Mesenchymal stem cell (in vitro differentiated cells and primary cell): ENCODE data around the gene TLK1.
A peak's percentile ranks its signal among the peaks of the same experiment; 100 is the strongest.
"Not testable (repeated sequence)": the region's sequence is repeated elsewhere in the genome, so short reads cannot be mapped to it uniquely, and the experiment has no call there.

Source experiments
- DNase-seq: peaks from one replicate; pipeline ENCODE4 v3.0.0-alpha.2; 2013
- H2AFZ ChIP-seq: one replicate; pipeline ENCODE4 v1.6.1; 2013; ENCODE audit warnings: low read depth, mild to moderate bottlenecking, control low read depth, inconsistent platforms, low read length, moderate library complexity
- H2AK5ac ChIP-seq: 2 replicates; pipeline ENCODE4 v1.6.1; 2013; ENCODE audit warnings: low read length, moderate library complexity, mild to moderate bottlenecking, inconsistent platforms; ENCODE audit not compliant: severe bottlenecking
- H2BK120ac ChIP-seq: one replicate; pipeline ENCODE4 v1.6.1; 2013; ENCODE audit warnings: low read depth, mild to moderate bottlenecking, inconsistent platforms, low read length, moderate library complexity
- H2BK12ac ChIP-seq, 2 experiments: one replicate each; pipeline ENCODE4 v1.6.1; 2013; ENCODE audit warnings: inconsistent platforms in 2 of 2, low read length in 2 of 2, mild to moderate bottlenecking in 2 of 2, moderate library complexity in 2 of 2, control low read depth in 1 of 2
- H2BK15ac ChIP-seq: one replicate; pipeline ENCODE4 v1.6.1; 2013; ENCODE audit warnings: mild to moderate bottlenecking, low read depth, inconsistent platforms; ENCODE audit not compliant: poor library complexity, severe bottlenecking
- H2BK5ac ChIP-seq: 2 replicates; pipeline ENCODE4 v1.6.1; 2013; ENCODE audit warnings: low read depth, mild to moderate bottlenecking, low read length, control low read depth, inconsistent platforms; ENCODE audit not compliant: poor library complexity, severe bottlenecking
- H3K14ac ChIP-seq, 2 experiments: one replicate each; pipeline ENCODE4 v1.6.1; 2013; ENCODE audit warnings: inconsistent platforms in 2 of 2, low read length in 2 of 2, control low read depth in 1 of 2, mild to moderate bottlenecking in 1 of 2, moderate library complexity in 1 of 2
- H3K18ac ChIP-seq, 2 experiments: one replicate each; pipeline ENCODE4 v1.6.1; 2013; ENCODE audit warnings: inconsistent platforms in 2 of 2, low read length in 2 of 2, control low read depth in 1 of 2, low read depth in 1 of 2, mild to moderate bottlenecking in 1 of 2
- H3K23ac ChIP-seq, 2 experiments: one replicate each; pipeline ENCODE4 v1.6.1; 2013; ENCODE audit warnings: inconsistent platforms in 2 of 2, low read length in 2 of 2, mild to moderate bottlenecking in 2 of 2, moderate library complexity in 2 of 2, control low read depth in 1 of 2
- H3K27ac ChIP-seq: 2 replicates; pipeline ENCODE4 v1.5.1; 2013; ENCODE audit warnings: mild to moderate bottlenecking, moderate library complexity, low read length, control low read depth, inconsistent platforms; ENCODE audit not compliant: poor library complexity, severe bottlenecking
- H3K27me3 ChIP-seq, 2 experiments: 2 replicates each; pipeline versions ENCODE4 v1.6.1 to v1.7.0; 2013; ENCODE audit warnings: low read length in 2 of 2, mild to moderate bottlenecking in 2 of 2, moderate library complexity in 2 of 2, control low read depth in 1 of 2, inconsistent platforms in 1 of 2; ENCODE audit not compliant: control insufficient read depth in 1 of 2, insufficient read depth in 1 of 2
- H3K36me3 ChIP-seq, 2 experiments: 2 replicates each; pipeline versions ENCODE4 v1.6.1 to v1.7.0; 2013; ENCODE audit warnings: low read length in 2 of 2, control low read depth in 1 of 2, inconsistent platforms in 1 of 2, low read depth in 1 of 2, mild to moderate bottlenecking in 1 of 2; ENCODE audit not compliant: insufficient read depth in 2 of 2, control insufficient read depth in 1 of 2
- H3K4ac ChIP-seq, 2 experiments: one replicate each; pipeline ENCODE4 v1.6.1; 2013; ENCODE audit warnings: inconsistent platforms in 2 of 2, low read length in 2 of 2, mild to moderate bottlenecking in 2 of 2, moderate library complexity in 2 of 2, control low read depth in 1 of 2, low read depth in 1 of 2
- H3K4me1 ChIP-seq: 2 replicates; pipeline ENCODE4 v1.6.1; 2013; ENCODE audit warnings: low read depth, low read length, control low read depth; ENCODE audit not compliant: control insufficient read depth, insufficient read depth
- H3K4me2 ChIP-seq: 2 replicates; pipeline ENCODE4 v1.6.1; 2013; ENCODE audit warnings: low read length, mild to moderate bottlenecking, inconsistent platforms; ENCODE audit not compliant: poor library complexity, severe bottlenecking
- H3K4me3 ChIP-seq, 2 experiments: 2 replicates each; pipeline versions ENCODE4 v1.5.1 to v1.7.0; 2013; ENCODE audit warnings: low read length in 2 of 2, mild to moderate bottlenecking in 2 of 2, control low read depth in 1 of 2, low read depth in 1 of 2; ENCODE audit not compliant: insufficient read depth in 1 of 2
- H3K79me1 ChIP-seq: replicated peaks from 2 replicates; pipeline ENCODE4 v1.6.1; 2013; ENCODE audit warnings: mild to moderate bottlenecking, control low read depth, low read length, inconsistent platforms; ENCODE audit not compliant: poor library complexity, severe bottlenecking
- H3K9ac ChIP-seq: 2 replicates; pipeline ENCODE4 v1.7.0; 2013; ENCODE audit warnings: mild to moderate bottlenecking, low read length, moderate library complexity
- H3K9me3 ChIP-seq: 2 replicates; pipeline ENCODE4 v1.7.0; 2013; ENCODE audit warnings: mild to moderate bottlenecking, low read length; ENCODE audit not compliant: control insufficient read depth
- H4K8ac ChIP-seq: one replicate; pipeline ENCODE4 v1.6.1; 2013; ENCODE audit warnings: inconsistent platforms, mild to moderate bottlenecking, low read length, moderate library complexity
- H4K91ac ChIP-seq: one replicate; pipeline ENCODE4 v1.6.1; 2013; ENCODE audit warnings: mild to moderate bottlenecking, low read length, inconsistent platforms
- whole genome bisulfite sequencing: methylation state at CpG from one replicate; pipeline ENCODE4 v1.1.7; 2013; ENCODE audit warnings: mixed read lengths; 5-methylcytosine and 5-hydroxymethylcytosine counted together

The TLK1 gene

DNA sequence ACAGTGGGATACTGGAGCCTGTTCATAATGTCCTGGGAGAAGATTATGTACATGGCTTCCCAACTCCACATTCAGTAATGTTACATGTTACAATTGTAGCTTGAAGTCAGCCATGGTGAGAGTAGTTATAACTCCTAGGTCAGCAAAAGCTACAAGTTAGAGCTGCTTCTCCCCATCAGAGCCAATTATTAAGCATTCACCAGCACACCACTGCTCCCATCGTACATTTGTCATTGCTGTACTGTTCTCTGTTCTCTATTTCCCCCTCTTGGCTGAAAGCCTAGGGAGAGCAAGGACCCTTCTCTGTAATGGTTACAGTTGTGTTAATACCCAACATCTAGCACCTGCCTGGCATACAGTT lies 5.3 kb upstream of the TLK1 start:
- Histone ChIP-seq H2BK120ac (no peak overlapping the region), H3K79me1 (no peaks in the 10 kb centered on the region), H3K9ac (no peak overlapping the region), H4K91ac (no peak overlapping the region), H3K4ac (no peak overlapping the region), H4K8ac (peak overlapping the region; percentile 64), H3K36me3 (no peaks in the 10 kb centered on the region), H2BK12ac (no peak overlapping the region), H2BK15ac (no peak overlapping the region), H2AFZ (no peak overlapping the region), H3K4me1 (no peaks in the 10 kb centered on the region), H3K27ac (no peak overlapping the region), H2AK5ac (no peak overlapping the region), H3K27me3 (no peaks in the 10 kb centered on the region), H3K4me3 (no peak overlapping the region), H3K18ac (peak overlapping the region in 1 of 2 experiments; percentile 21), H3K9me3 (no peaks in the 10 kb centered on the region), H3K23ac (no peak overlapping the region), H3K4me2 (no peak overlapping the region), H2BK5ac (no peak overlapping the region), H3K14ac (no peak overlapping the region)
- DNase-seq = no peak
- WGBS = 100% methylated on average over 1 of the region's 1 CpG

DNA sequence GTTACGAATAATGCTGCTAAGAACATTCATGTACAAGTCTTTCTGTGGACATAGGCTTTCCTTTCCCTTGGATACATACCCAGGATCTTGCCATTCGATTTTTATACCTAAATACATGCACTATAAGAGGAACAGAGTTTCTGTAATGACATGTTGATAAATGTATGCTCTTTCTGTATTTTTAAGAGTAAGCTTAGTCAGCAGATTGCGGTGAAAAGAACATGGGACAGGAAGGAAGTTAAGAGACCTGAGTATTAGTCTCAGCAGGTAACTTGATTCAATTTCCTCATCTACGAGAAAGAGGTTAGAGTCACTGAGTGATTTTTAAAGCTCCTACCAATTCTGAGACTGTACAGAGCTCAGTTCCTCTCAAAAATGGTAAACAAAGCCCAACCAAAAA lies 2.6 kb upstream of the TLK1 start:
- Histone ChIP-seq H2AK5ac (no peak overlapping the region), H3K4ac (no peak overlapping the region), H2BK120ac (no peak overlapping the region), H3K23ac (no peak overlapping the region), H3K18ac (no peak overlapping the region), H3K79me1 (no peaks in the 10 kb centered on the region), H2BK5ac (no peak overlapping the region), H3K27me3 (no peaks in the 10 kb centered on the region), H2BK12ac (no peak overlapping the region), H2AFZ (no peak overlapping the region), H4K8ac (no peak overlapping the region), H3K27ac (no peak overlapping the region), H3K36me3 (no peaks in the 10 kb centered on the region), H2BK15ac (no peak overlapping the region), H3K14ac (no peak overlapping the region), H3K4me1 (no peaks in the 10 kb centered on the region), H3K4me3 (no peak overlapping the region), H4K91ac (no peak overlapping the region), H3K9ac (no peak overlapping the region), H3K4me2 (no peak overlapping the region), H3K9me3 (no peaks in the 10 kb centered on the region)
- WGBS = 95% methylated on average over 2 of the region's 4 CpGs
- no peak for DNase-seq

DNA sequence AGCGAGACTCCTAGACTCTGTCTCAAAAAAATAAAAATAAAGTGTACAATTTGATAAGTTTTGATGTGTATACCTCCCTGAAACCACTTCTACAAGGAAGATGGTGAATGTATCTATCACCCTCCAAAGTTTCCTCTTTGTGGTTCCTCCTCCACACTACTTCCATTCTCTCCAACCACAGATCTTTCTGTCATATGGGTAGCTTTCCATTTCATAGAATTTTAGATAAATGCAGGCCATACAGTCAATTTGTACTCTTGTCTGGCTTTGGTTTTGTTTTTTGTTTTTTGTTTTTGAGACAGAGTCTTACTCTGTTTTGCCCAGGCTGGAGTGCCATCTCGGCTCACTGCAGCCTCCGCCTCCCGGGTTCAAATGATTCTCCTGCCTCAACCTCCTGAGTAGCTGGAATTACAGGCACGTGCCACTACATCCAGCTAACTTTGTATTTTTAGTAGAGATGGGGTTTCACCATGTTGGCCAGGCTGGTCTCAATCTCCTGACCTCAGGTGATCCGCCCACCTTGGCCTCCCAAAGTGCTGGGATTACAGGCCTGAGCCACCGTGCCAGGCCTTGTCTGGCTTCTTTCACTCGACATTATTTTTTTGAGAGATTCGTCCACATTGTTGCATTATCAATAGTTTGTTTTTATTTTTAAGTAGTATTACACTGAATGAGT lies 2.0 kb upstream of the TLK1 start:
- not testable (repeated sequence) for H4K8ac ChIP-seq, H3K36me3 ChIP-seq, H3K9ac ChIP-seq, DNase-seq, H3K4ac ChIP-seq, H2BK120ac ChIP-seq, H3K27ac ChIP-seq, H2BK15ac ChIP-seq, H2AK5ac ChIP-seq, H3K9me3 ChIP-seq, H3K4me1 ChIP-seq, H3K23ac ChIP-seq, H3K4me2 ChIP-seq, H3K4me3 ChIP-seq, H2AFZ ChIP-seq, H3K14ac ChIP-seq, H3K18ac ChIP-seq, H3K79me1 ChIP-seq, H4K91ac ChIP-seq, H2BK5ac ChIP-seq, H2BK12ac ChIP-seq, H3K27me3 ChIP-seq
- WGBS = 98% methylated on average over 6 of the region's 9 CpGs

DNA sequence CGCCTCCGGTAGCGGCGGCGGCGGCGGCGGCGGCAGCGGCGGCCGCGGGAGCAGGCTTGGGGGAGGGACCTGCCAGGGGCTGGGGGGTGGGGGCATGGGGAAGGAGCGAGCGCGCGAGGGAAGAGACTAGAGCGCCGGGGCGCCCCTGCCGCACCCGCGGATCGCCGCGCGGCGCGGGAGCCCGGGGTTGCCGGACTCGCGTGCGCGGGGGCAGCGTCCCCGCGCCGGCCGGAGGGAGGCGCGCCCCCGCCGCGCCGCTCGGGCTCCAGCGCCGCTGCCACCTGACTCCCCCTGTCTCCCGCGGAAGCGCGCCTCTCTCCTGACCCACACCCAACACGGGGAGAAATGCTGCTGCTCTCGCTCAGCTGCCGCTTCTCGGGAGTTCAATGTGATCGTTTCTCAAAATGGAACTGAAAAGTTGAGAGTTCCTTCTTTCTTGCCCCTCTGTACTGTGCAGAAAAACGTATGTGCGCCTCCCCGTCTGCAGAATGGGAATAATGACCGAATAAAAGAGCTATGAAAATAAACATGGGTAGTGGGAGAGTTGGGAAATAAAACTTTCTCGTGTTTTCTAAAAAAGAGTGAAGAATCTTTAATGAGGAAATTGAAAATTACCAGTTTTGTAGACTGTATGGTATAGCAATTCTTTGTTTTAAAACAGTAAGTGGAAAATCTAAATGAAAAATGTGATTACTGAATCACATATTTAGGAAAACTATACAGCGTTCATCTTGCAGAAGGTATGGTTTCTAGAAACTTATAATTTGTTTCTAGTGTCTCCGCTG lies 455 bp upstream of the TLK1 start:
- under 1% methylated on average over 11 of the region's 65 CpGs for WGBS
- no peak overlapping the region for H2AK5ac ChIP-seq

More for the DNA sequence above, 455 bp upstream of the TLK1 start:
- Histone ChIP-seq H3K4me1 (no peaks in the 10 kb centered on the region), H3K4me3 (peak overlapping the region; percentile 91 to 92), H4K91ac (peak overlapping the region; percentile 91), H3K9ac (peak overlapping the region; percentile 89), H2BK5ac (no peak overlapping the region), H3K23ac (no peak overlapping the region), H3K18ac (peak overlapping the region; percentile 91 to 100), H4K8ac (no peak overlapping the region), H3K14ac (no peak overlapping the region), H3K4me2 (peak overlapping the region; percentile 77), H2BK15ac (peak overlapping the region; percentile 80), H3K36me3 (no peaks in the 10 kb centered on the region), H3K79me1 (no peaks in the 10 kb centered on the region), H2BK120ac (peak overlapping the region; percentile 90), H3K9me3 (no peaks in the 10 kb centered on the region), H3K27me3 (no peaks in the 10 kb centered on the region), H3K4ac (peak overlapping the region in 1 of 2 experiments; percentile 99), H3K27ac (peak overlapping the region; percentile 90), H2AFZ (peak overlapping the region; percentile 60), H2BK12ac (no peak overlapping the region)
- DNase-seq = peak; percentile 78
